Suprapubic skin (tissue), 4 donors: Measurements from ENCODE around the gene ANKRD20A1. TPM values are rescaled to one million over a fixed set of nuclear protein-coding genes. Genes with fewer than 3 reads are reported as not detected.
"Not testable (repeated sequence)": the region's sequence is repeated elsewhere in the genome, so short reads cannot be mapped to it uniquely, and the experiment has no call there.

Experiments
- DNase-seq, 2 donors: peaks; one replicate each; pipeline ENCODE4 v3.0.0-alpha.2; 2019; ENCODE audit warnings: low spot score in 2 of 2
- H3K27ac ChIP-seq: fragments of 200-600 bp; sonication (generic); one replicate; pipeline ENCODE4 v1.5.1; 2019
- H3K27me3 ChIP-seq: fragments of 200-600 bp; sonication (generic); one replicate; pipeline ENCODE4 v1.5.1; 2019
- H3K36me3 ChIP-seq: fragments of 200-600 bp; sonication (generic); one replicate; pipeline ENCODE4 v1.5.1; 2019
- H3K4me1 ChIP-seq: fragments of 200-600 bp; sonication (generic); one replicate; pipeline ENCODE4 v1.5.1; 2019
- H3K4me3 ChIP-seq: fragments of 200-600 bp; sonication (generic); one replicate; pipeline ENCODE4 v1.5.1; 2019; ENCODE audit warnings: mild to moderate bottlenecking
- H3K9me3 ChIP-seq: fragments of 200-600 bp; sonication (generic); one replicate; pipeline ENCODE4 v1.5.1; 2019
- WGBS: methylation state at CpG from one replicate; pipeline ENCODE4 v1.1.5; 2018; 5-methylcytosine and 5-hydroxymethylcytosine counted together
- total RNA-seq, 4 donors: library from RNA; depleted of rRNA; stranded (reverse); fragments of >200 nt; gene quantifications; one replicate each; pipeline ENCODE4 v1.1.0, GENCODE V29; 2016

The ANKRD20A1 gene
- 1 to 10 TPM in 2 of 4 donors, under 1 TPM in 1, not detected in 1; 0.87 to 7.7 (median 1.7) TPM for total RNA-seq

DNA sequence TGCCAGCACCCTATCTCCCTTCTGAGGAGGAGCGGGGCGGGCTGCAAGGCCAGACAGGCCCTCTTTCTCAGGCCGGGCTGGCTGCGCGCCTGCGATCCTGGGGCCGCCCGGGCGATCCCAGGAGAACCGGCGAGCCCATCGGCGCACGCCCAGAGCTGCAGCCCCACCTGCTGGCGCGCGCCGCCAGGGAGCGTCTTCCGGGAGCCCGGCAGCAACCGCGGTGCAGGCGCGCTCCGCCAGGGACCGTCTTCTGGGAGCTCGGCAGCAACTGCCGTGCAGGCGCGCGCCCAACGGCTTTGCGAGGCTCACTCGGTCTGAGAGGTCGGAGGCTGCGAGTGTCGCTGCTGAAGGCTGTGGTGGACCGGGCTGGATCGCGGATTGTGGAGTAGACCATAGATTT, at the start of gene ANKRD20A1:
TSS of gene ANKRD20A1 (plus strand) at position 61 of the 400 bp plus-strand sequence. CDS start 496 bp downstream, outside the sequence.
- H3K4me3 ChIP-seq: peak within 1 kb of the TSS; percentile 24
- not testable (repeated sequence) for H3K9me3 ChIP-seq, H3K36me3 ChIP-seq, H3K27me3 ChIP-seq, H3K4me1 ChIP-seq, DNase-seq, H3K27ac ChIP-seq
- WGBS: no CpG with 5 or more reads among the region's 41 CpGs

DNA sequence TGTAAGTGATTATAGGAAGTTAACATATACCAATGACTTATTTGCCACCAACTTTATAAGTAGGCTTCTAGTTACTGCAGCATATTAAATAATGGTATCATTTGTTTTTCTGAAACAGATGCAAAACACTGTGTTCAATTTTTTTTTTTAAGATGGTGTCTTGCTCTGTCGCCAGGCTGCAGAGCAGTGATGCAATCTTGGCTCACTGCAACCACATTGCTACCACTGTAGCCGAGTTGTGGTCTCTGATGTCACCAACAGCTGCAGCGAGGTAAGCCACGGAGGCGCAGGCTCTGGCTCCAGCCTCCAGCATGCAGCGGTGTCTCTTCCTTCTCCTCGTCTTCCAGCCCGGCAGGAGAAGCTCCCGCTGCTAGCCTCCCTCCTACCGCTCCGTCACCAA, 26.6 kb upstream of the ANKRD20A1 start:
- DNase-seq, H3K4me1 ChIP-seq, H3K27me3 ChIP-seq, H3K36me3 ChIP-seq, H3K27ac ChIP-seq, H3K4me3 ChIP-seq, H3K9me3 ChIP-seq: not testable (repeated sequence)
- whole genome bisulfite sequencing: 50% methylated on average over 3 of the region's 11 CpGs
